K562 (cell line): ENCODE measurements around the gene HAPLN3. TPM values are rescaled to one million over a fixed set of nuclear protein-coding genes. Genes with fewer than 3 reads are reported as not detected.

Source experiments
- ATAC-seq: fragments of 200-7000 bp; cut with Tn5 transposase; 3 replicates; pipeline ENCODE4 v1.9.1; 2020; ENCODE audit warnings: moderate library complexity
- BruUV-seq: library from RNA; stranded (reverse); fragments of 400-500 nt; replicated peaks from 2 replicates; lab custom pipeline; 2021; lab: Mats Ljungman, UMichigan
- CTCF ChIA-PET: fragments of 300-600 bp; formaldehyde crosslinking; extraction: SDS; loops from one replicate; lab custom pipeline; 2021; ENCODE audit warnings: low intra/inter-chr PET ratio; lab: Yijun Ruan, JAX
- POLR2A ChIA-PET: fragments of 300-600, 350-650 bp; sonication (Branson Sonifier 250); formaldehyde crosslinking; extraction: SDS; loops from one replicate; lab custom pipeline; 2021; ENCODE audit warnings: antibody characterized with exemption, inconsistent platforms; lab: Yijun Ruan, JAX
- DNase-seq, 4 experiments: peaks; one replicate each; pipeline versions ENCODE4 v3.0.0 to v3.0.0-alpha.2; 2011 to 2018; ENCODE audit warnings: low spot score in 3 of 4, mixed read lengths in 3 of 4; ENCODE audit errors: extremely low read depth in 1 of 4
- FAIRE-seq: peaks from 2 replicates; lab custom pipeline; 2011; peaks lifted over from hg19 to GRCh38; lab: Jason Lieb, UNC
- H2AFZ ChIP-seq: 2 replicates; pipeline ENCODE4 v1.6.0; 2011; ENCODE audit warnings: low read depth, low read length, control low read depth, inconsistent platforms
- H3K27ac ChIP-seq: fragments of 200-600 bp; 3 replicates; pipeline ENCODE4 v1.8.0; 2011; ENCODE audit warnings: low read depth, mild to moderate bottlenecking, control low read depth, inconsistent platforms, low read length, moderate library complexity, mixed read lengths; ENCODE audit errors: extremely low read depth
- H3K27me3 ChIP-seq, 2 experiments: fragments of 300-600 bp in 1 of 2; 2 replicates in 1 of 2; 3 replicates in 1 of 2; pipeline versions ENCODE4 v1.6.0 to v1.8.0; 2011; ENCODE audit warnings: inconsistent platforms in 2 of 2, low read length in 2 of 2, mild to moderate bottlenecking in 1 of 2, mixed read lengths in 1 of 2, moderate library complexity in 1 of 2; ENCODE audit not compliant: control insufficient read depth in 2 of 2, insufficient read depth in 2 of 2
- H3K36me3 ChIP-seq: fragments of 300-600 bp; 3 replicates; pipeline ENCODE4 v1.8.0; 2011; ENCODE audit warnings: mild to moderate bottlenecking, low read length, inconsistent platforms; ENCODE audit not compliant: control insufficient read depth, insufficient read depth
- H3K4me1 ChIP-seq, 2 experiments: fragments of 200-600 bp in 1 of 2; replicated peaks in 1 of 2; 2 replicates in 1 of 2; 3 replicates in 1 of 2; pipeline versions ENCODE4 v1.5.1 to v1.8.0; 2011; ENCODE audit warnings: inconsistent platforms in 2 of 2, low read length in 2 of 2, mild to moderate bottlenecking in 1 of 2, mixed read lengths in 1 of 2, moderate library complexity in 1 of 2; ENCODE audit not compliant: control insufficient read depth in 2 of 2, insufficient read depth in 2 of 2
- H3K4me2 ChIP-seq: 2 replicates; pipeline ENCODE4 v1.6.1; 2011; ENCODE audit warnings: low read length, control low read depth, inconsistent platforms, mixed read lengths; ENCODE audit not compliant: insufficient read depth
- H3K4me3 ChIP-seq: fragments of 200-600 bp; sonication (generic), shearing (Covaris generic); 2 replicates; pipeline ENCODE4 v1.5.1; 2016; ENCODE audit warnings: control low read depth, inconsistent platforms
- H3K79me2 ChIP-seq: fragments of 200-600 bp; 3 replicates; pipeline ENCODE4 v1.8.0; 2011; ENCODE audit warnings: low read length, inconsistent platforms; ENCODE audit not compliant: control insufficient read depth, insufficient read depth
- H3K9ac ChIP-seq, 2 experiments: 2 replicates each; pipeline versions ENCODE4 v1.6.0 to v1.6.1; 2011; ENCODE audit warnings: low read depth in 2 of 2, low read length in 2 of 2, control low read depth in 1 of 2, inconsistent platforms in 1 of 2, mild to moderate bottlenecking in 1 of 2, mixed read lengths in 1 of 2; ENCODE audit not compliant: insufficient read depth in 1 of 2
- H3K9me1 ChIP-seq: one replicate; pipeline ENCODE4 v1.6.0; 2011; ENCODE audit warnings: inconsistent platforms, mild to moderate bottlenecking, low read length, moderate library complexity; ENCODE audit not compliant: control insufficient read depth, insufficient read depth
- H3K9me3 ChIP-seq: replicated peaks from 2 replicates; pipeline ENCODE4 v1.5.1; 2011; ENCODE audit warnings: low read depth, low read length, inconsistent platforms; ENCODE audit not compliant: control insufficient read depth, insufficient read depth
- H4K20me1 ChIP-seq: replicated peaks from 2 replicates; pipeline ENCODE4 v1.6.1; 2011; ENCODE audit warnings: low read length, inconsistent platforms, mixed read lengths; ENCODE audit not compliant: control insufficient read depth, insufficient read depth
- BDP1 ChIP-seq: IDR thresholded peaks from 3 replicates; pipeline ENCODE4 v1.6.1; 2011; ENCODE audit not compliant: insufficient read length, insufficient read depth
- CBX2 ChIP-seq: fragments of 200-600 bp; sonication (generic); IDR thresholded peaks from one replicate; pipeline ENCODE4 v1.6.1; 2012; ENCODE audit warnings: mild to moderate bottlenecking, low read length, inconsistent platforms; ENCODE audit not compliant: insufficient read depth, poor library complexity, severe bottlenecking
- CBX8 ChIP-seq: fragments of 200-600 bp; sonication (generic); IDR thresholded peaks from 2 replicates; pipeline ENCODE4 v1.6.1; 2012; ENCODE audit warnings: borderline replicate concordance, mixed run types, low read depth, mild to moderate bottlenecking, moderate library complexity, mixed read lengths, low read length, control low read depth, inconsistent platforms; ENCODE audit not compliant: poor library complexity, severe bottlenecking; ENCODE audit errors: extremely low read depth
- E2F6 ChIP-seq, 2 experiments: IDR thresholded peaks; 2 replicates each; pipeline ENCODE4 v1.6.1; 2011; ENCODE audit warnings: borderline replicate concordance in 1 of 2, control low read depth in 1 of 2, low read depth in 1 of 2, low read length in 1 of 2, mild to moderate bottlenecking in 1 of 2, mixed read lengths in 1 of 2, moderate library complexity in 1 of 2; ENCODE audit not compliant: insufficient read depth in 1 of 2, insufficient read length in 1 of 2, poor library complexity in 1 of 2, severe bottlenecking in 1 of 2; ENCODE audit errors: extremely low read depth in 1 of 2
- ETV5 ChIP-seq: sonication (generic); formaldehyde crosslinking; IDR thresholded peaks from 2 replicates; pipeline ENCODE4 v1.4.0; 2020; ENCODE audit warnings: low read depth, mild to moderate bottlenecking, missing genetic modification reagents
- ETV6 ChIP-seq, 3 experiments: fragments of 150-350 bp in 1 of 3; sonication (generic) in 1 of 3; formaldehyde crosslinking in 1 of 3; IDR thresholded peaks; 2 replicates each; pipeline versions ENCODE4 v1.6.1 to v1.8.0; 2014 to 2022; ENCODE audit warnings: borderline replicate concordance in 2 of 3, low read depth in 2 of 3, antibody characterized with exemption in 1 of 3, low read length in 1 of 3, mild to moderate bottlenecking in 1 of 3, missing genetic modification reagents in 1 of 3
- FOXO4 ChIP-seq: fragments of 450-650 bp; formaldehyde crosslinking; IDR thresholded peaks from 2 replicates; pipeline ENCODE4 v1.4.0; 2020; ENCODE audit warnings: mild to moderate bottlenecking, moderate library complexity
- IRF2 ChIP-seq: sonication (generic); formaldehyde crosslinking; IDR thresholded peaks from 2 replicates; pipeline ENCODE4 v1.8.1; 2022; ENCODE audit warnings: mild to moderate bottlenecking, missing genetic modification reagents
- ZNF436 ChIP-seq: fragments of 250-450, 450-650 bp; sonication (Bioruptor Pico); formaldehyde crosslinking; IDR thresholded peaks from 2 replicates; pipeline ENCODE4 v1.7.0; 2020; ENCODE audit warnings: mild to moderate bottlenecking
- WGBS: fragments of 100-300 bp; shearing (Covaris generic); methylation state at CpG from one replicate; pipeline ENCODE4 v1.1.6; 2016; ENCODE audit warnings: low coverage, mixed read lengths; ENCODE audit not compliant: insufficient coverage; ENCODE audit errors: missing lambda C conversion rate; 5-methylcytosine and 5-hydroxymethylcytosine counted together
- in situ Hi-C: fragments of 300-500 bp; cut with MboI; formaldehyde crosslinking; loops from 4 replicates; pipeline ENCODE4 v1.15.0; 2018; ENCODE audit warnings: inconsistent platforms, mixed read lengths
- intact Hi-C: fragments of 100-400 bp; cut with micrococcal nuclease; formaldehyde crosslinking; loops from 2 replicates; pipeline ENCODE4 v1.14.2; 2022
- polyA plus RNA-seq, 8 experiments: library from polyadenylated mRNA; depleted of rRNA in 4 of 8; stranded (reverse) in 5 of 8; unstranded in 3 of 8; fragments of >200 nt; fragmentation: Nextera tagmentation in 2 of 8; fragmentation: Illumina TruSeq in 1 of 8; extraction: Ambion mirVana in 2 of 8; extraction: Trizol in 1 of 8; gene quantifications; 2 replicates each; pipeline versions ENCODE4 v1.2.1 to v1.2.3, GENCODE V29; 2011 to 2014; ENCODE audit warnings: inconsistent platforms in 1 of 8, missing spikeins in 1 of 8
- total RNA-seq, 7 experiments: library from RNA; depleted of rRNA in 6 of 7; stranded (reverse); fragments of >200 nt in 6 of 7; fragmentation: Illumina TruSeq in 2 of 7; extraction: Trizol in 2 of 7; gene quantifications; 2 replicates each; pipeline versions ENCODE4 v1.2.1 to v1.2.3, GENCODE V29; 2011 to 2021; ENCODE audit warnings: low replicate concordance in 1 of 7

Gene HAPLN3
- total and polyA plus RNA-seq, 9 of the 15 experiments (the other 6 are each of a cell fraction or from before 2014, with no cell fraction given), result 0.04 to 2.4 (median 0.65) TPM

GRCh38 chr15:88877906-88878305 lies 17.4 kb downstream of the HAPLN3 start:
- in situ Hi-C loops (no loop called here), intact Hi-C loops (no loop called here)
- H3K36me3 ChIP-seq, result no peaks in the 10 kb centered on the region
- no peaks in the 10 kb centered on the region for H3K79me2 ChIP-seq
- ChIA-PET CTCF (interaction anchor here (0.6 to 0.7 kb wide), 2 partner anchors 303 to 484 kb away, joined by 3 to 6 read pairs; no protein-coding TSS in a partner anchor), POLR2A (interaction anchor here (0.7 to 1.2 kb wide), 4 partner anchors 8 to 15 kb away, joined by 3 to 5 read pairs (median 4); no protein-coding TSS in a partner anchor)
- H3K27ac ChIP-seq, result no peak overlapping the region
- ATAC-seq (no peak), FAIRE-seq (no peak), DNase-seq (no peak)
- peaks cover 8 to 35% of the 10 kb centered on the region in 2 experiments; a peak in 4 of 5 replicates for H3K4me1 ChIP-seq
- H3K9me1 ChIP-seq, result no peaks in the 10 kb centered on the region
- H2AFZ ChIP-seq, result no peak overlapping the region
- no peaks in the 10 kb centered on the region for H3K9me3 ChIP-seq
- BruUV-seq, result no TSS peak
- H3K9ac ChIP-seq, result peak overlapping the region in 1 of 2 experiments; percentile 60; a peak in 2 of 4 replicates
- H3K27me3 ChIP-seq, result peaks cover 19 to 41% of the 10 kb centered on the region in 2 experiments; a peak in 4 of 5 replicates
- 25% methylated on average over 16 of the region's 22 CpGs for WGBS
- TF ChIP-seq E2F6 (IDR thresholded peaks at IDR 0.05; ENCODE audit: borderline replicate concordance in 1 of 2, extremely low read depth in 1 of 2, insufficient read depth in 1 of 2, insufficient read length in 1 of 2, low read depth in 1 of 2, low read length in 1 of 2, poor library complexity in 1 of 2, severe bottlenecking in 1 of 2) (no peak), IRF2 (CRISPR knock-in tag) (0 out of 2 replicates have a peak, but pooled peaks have one; percentile 46)
- H4K20me1 ChIP-seq, result peaks cover 5% of the 10 kb centered on the region; the same call in 1 of the 2 replicates
- H3K4me2 ChIP-seq, result no peak overlapping the region
- H3K4me3 ChIP-seq, result no peak overlapping the region

GRCh38 chr15:88877415-88877814 lies 17.9 kb downstream of the HAPLN3 start:
- 30% methylated on average over 6 of the region's 11 CpGs for WGBS
- CTCF ChIA-PET, result interaction anchor here (0.7 kb wide), 1 partner anchor 303 kb away, joined by 3 read pairs; no protein-coding TSS in a partner anchor
- Histone ChIP-seq H3K27me3 (peaks cover 23 to 46% of the 10 kb centered on the region in 2 experiments; a peak in 4 of 5 replicates), H3K4me2 (no peak overlapping the region), H3K9me1 (no peaks in the 10 kb centered on the region), H3K9me3 (no peaks in the 10 kb centered on the region), H3K9ac (no peak overlapping the region), H3K4me1 (peaks cover 8 to 35% of the 10 kb centered on the region in 2 experiments; a peak in 4 of 5 replicates), H2AFZ (no peak overlapping the region), H3K4me3 (no peak overlapping the region), H4K20me1 (peaks cover 5% of the 10 kb centered on the region; the same call in 1 of the 2 replicates), H3K27ac (no peak overlapping the region), H3K79me2 (no peaks in the 10 kb centered on the region), H3K36me3 (no peaks in the 10 kb centered on the region)
- intact Hi-C loops (no loop called here), in situ Hi-C loops (no loop called here)
- no peak for FAIRE-seq
- POLR2A ChIA-PET, result no interaction called here
- ATAC-seq, result no peak
- DNase-seq, result no peak
- no TSS peak for BruUV-seq
- TF ChIP-seq ZNF436 (CRISPR knock-in tag), result no peak
- TF ChIP-seq BDP1, result no peak
- no peak for TF ChIP-seq CBX2
- no peak for TF ChIP-seq ETV6 (IDR thresholded peaks at IDR 0.05; ENCODE audit: borderline replicate concordance in 1 of 2, low read depth in 2 of 2, low read length in 1 of 2)
- no peak for TF ChIP-seq ETV6 (CRISPR knock-in tag; IDR thresholded peaks at IDR 0.05; ENCODE audit: borderline replicate concordance)
- TF ChIP-seq FOXO4 (CRISPR knock-in tag), result no peak
- TF ChIP-seq ETV5 (CRISPR knock-in tag), result no peak
- TF ChIP-seq CBX8, result no peak
